Vagina (tissue), 2 donors: ENCODE results near the gene CDCA3.

ENCODE experiments used
- CTCF ChIP-seq, 3 experiments: fragments of 450-650 bp in 2 of 3; fragments of 200-600 bp in 1 of 3; sonication (generic) in 1 of 3; IDR thresholded peaks; one replicate each; pipeline ENCODE4 v1.5.1; 2017 to 2019; ENCODE audit warnings: antibody characterized with exemption in 3 of 3, mild to moderate bottlenecking in 2 of 3, moderate library complexity in 2 of 3
- POLR2A ChIP-seq, 2 donors: fragments of 450-650 bp; IDR thresholded peaks; one replicate each; pipeline ENCODE4 v1.6.1; 2017; ENCODE audit warnings: antibody characterized with exemption in 2 of 2, mild to moderate bottlenecking in 2 of 2, moderate library complexity in 2 of 2
- POLR2AphosphoS5 ChIP-seq, 2 donors: sonication (generic); formaldehyde crosslinking; IDR thresholded peaks; one replicate each; pipeline ENCODE4 v1.9.0; 2017; ENCODE audit warnings: antibody characterized with exemption in 2 of 2, mild to moderate bottlenecking in 2 of 2, low read depth in 1 of 2; ENCODE audit not compliant: insufficient read depth in 1 of 2

GRCh38 chr12:6899427-6899826 is 48.3 kb upstream of the CDCA3 start:
- no peak for TF ChIP-seq POLR2A (IDR thresholded peaks at IDR 0.05)
- TF ChIP-seq CTCF (IDR thresholded peaks at IDR 0.05) = no peak
- TF ChIP-seq POLR2AphosphoS5 (IDR thresholded peaks at IDR 0.05; ENCODE audit: insufficient read depth in 1 of 2, low read depth in 1 of 2) = no peak
